HL-60 (cell line): ENCODE measurements around the gene GUCA1C.

Experiments
- GABPA ChIP-seq: IDR thresholded peaks from 2 replicates; pipeline ENCODE4 v1.6.1; 2012; ENCODE audit warnings: low read depth
- POLR2AphosphoS5 ChIP-seq: IDR thresholded peaks from 2 replicates; pipeline ENCODE4 v1.6.1; 2012; ENCODE audit warnings: low read depth
- TF ChIP-seq, protein P1 (sequence below): IDR thresholded peaks from one replicate; pipeline ENCODE4 v1.5.1; 2011; ENCODE audit warnings: low read length, control low read depth, inconsistent platforms; ENCODE audit not compliant: insufficient read depth

DNA sequence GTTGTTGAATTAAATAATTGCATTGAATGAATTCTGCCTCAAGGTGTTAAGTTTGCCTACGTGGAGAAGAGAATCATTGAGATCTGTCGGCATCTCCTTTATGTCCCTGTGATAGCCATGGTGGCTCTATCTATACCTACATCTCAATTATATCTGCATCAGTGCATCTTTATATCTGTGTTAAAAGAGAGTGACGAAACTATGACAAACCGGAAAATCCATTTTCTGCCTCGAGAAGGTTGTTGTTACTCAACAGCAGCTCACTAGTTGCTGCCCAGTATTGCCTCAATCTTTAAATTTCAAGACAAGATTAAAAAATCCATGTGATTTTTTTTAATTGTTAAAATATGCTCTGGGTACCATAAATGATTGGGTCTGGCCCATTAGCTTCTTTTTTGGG is 58.7 kb downstream of the GUCA1C start:
- TF ChIP-seq, protein P1, sequence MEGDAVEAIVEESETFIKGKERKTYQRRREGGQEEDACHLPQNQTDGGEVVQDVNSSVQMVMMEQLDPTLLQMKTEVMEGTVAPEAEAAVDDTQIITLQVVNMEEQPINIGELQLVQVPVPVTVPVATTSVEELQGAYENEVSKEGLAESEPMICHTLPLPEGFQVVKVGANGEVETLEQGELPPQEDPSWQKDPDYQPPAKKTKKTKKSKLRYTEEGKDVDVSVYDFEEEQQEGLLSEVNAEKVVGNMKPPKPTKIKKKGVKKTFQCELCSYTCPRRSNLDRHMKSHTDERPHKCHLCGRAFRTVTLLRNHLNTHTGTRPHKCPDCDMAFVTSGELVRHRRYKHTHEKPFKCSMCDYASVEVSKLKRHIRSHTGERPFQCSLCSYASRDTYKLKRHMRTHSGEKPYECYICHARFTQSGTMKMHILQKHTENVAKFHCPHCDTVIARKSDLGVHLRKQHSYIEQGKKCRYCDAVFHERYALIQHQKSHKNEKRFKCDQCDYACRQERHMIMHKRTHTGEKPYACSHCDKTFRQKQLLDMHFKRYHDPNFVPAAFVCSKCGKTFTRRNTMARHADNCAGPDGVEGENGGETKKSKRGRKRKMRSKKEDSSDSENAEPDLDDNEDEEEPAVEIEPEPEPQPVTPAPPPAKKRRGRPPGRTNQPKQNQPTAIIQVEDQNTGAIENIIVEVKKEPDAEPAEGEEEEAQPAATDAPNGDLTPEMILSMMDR: no peak
- TF ChIP-seq GABPA (no peak), POLR2AphosphoS5 (no peak)
